GM19468 (cell line): ENCODE results near the gene ZNF575.
A peak's percentile ranks its signal among the peaks of the same experiment; 100 is the strongest.

Experiments used
- ATAC-seq: cut with Tn5 transposase; IDR thresholded peaks from one replicate; pipeline ENCODE4 v1.9.1; 2021; ENCODE audit warnings: mild to moderate bottlenecking, moderate library complexity, moderate number of reproducible peaks; ENCODE audit not compliant: unreplicated experiment; ENCODE audit errors: extremely low read depth

The ZNF575 gene

DNA sequence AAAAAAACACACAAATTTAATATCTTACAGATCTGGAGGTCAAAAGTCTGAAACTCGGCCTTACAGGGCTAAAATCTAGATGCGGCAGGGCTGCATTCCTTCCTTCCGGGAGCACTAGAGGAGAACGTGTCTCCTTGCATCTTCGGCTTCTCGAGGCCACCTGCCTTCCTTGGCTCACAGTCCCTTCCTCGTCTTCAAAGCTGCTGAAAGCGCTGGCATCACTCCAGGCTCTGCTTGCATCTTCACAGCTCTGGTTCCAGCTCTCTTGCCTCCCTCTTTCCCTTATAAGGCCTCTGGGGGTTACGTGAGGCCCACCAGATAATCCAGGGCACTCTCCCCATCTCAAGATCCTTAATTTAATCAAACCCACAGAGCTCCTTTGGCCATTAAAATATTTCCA lies 31.8 kb downstream of the ZNF575 start:
- no peak for ATAC-seq

DNA sequence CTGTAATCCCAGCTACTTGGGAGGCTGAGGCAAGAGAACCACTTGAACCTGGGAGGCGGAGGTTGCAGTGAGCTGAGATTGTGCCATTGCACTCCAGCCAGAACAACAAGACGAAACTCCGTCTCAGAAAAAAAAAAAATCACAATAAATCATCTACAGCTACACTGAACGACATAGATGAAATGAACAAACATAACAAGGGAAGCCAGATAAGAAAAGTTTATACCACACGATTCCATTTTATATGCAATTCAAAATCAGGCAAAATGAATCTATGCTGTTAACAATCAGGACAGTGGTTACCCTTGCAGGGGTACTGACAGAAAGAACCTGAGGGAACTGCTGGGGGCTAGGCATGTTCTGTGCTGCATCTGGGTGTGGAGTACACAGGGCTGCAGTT lies 36.7 kb downstream of the ZNF575 start:
- ATAC-seq: no peak

DNA sequence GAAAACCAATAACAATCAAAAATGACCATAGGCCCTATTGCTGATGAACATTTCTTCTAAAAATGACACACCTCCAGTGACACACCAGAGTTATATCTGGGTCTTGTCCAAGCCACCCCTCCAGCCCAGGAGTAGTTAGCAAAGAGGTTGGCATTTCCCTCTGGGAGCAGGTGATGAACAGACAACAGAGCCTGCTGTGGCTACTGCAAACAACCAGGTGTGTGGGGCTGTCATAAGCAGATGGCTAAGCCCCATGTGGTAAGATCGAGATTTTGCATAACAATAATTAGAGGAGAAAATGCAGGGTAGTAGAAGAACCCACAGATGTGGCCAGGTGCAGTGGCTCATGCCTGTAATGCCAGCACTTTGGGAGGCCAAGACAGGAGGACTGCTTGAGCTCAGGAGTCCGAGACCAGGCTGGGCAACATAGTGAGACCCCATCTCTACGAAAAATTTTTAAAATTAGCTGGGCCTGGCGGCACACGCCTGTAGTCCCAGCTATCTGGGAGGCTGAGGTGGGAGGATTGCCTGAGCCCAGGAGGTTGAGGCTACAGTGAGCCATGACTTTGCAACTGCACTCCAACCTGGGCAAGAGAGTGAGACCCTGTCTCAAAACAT lies 37.3 kb downstream of the ZNF575 start:
- ATAC-seq: no peak

DNA sequence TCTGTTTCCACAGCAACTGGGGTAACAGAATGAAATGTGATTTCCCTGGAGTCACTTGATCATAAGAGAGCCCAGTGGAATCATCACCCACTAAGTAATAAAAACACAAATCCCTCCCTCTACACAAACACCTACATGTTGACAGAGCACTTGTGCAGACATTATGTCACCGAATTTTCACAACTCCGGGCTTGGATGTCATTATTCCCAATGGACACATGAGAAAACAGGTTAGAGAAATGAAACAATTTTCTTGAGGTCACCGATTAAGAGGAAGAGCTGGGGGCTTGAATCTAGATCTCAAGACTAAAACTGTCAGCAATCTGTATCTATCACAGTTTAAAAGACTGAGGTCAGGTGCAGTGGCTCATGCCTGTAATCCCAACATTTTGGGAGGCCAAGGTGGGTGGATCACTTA lies 39.2 kb downstream of the ZNF575 start:
- no peak for ATAC-seq

DNA sequence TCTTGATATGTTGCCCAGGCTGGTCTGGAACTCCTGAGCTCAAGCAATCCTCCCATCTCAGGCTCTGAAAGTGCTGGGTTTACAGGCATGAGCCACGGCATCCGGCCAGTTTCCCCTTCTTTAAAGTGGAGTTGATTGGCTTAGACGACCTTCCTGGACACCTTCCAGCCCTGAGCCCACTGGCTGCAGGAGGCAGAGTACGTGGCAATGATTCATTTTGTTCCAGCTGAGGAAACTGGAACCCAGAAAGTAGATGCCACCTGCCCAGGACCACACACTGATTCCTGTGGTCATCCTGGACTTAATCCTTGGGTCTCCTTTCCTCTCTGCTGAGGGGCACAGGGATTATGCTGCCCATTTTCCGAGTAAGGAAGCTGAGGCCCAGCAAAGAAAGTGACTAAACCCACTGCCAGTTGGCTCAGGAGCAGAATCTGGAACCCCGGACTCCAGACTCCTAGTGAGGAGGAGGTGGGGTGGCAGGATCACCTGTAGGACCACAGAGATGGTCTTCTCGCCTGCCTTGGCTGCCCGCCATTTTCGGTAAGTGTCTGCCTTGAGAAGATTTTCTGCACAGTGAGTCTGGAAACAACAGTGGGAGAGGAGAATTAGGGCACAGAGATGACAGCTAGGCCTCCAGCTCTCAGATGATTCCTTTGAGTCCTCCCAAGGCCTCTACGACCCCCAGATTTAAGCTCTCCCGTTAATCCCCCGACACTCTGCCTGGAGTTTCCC lies 41.6 kb downstream of the ZNF575 start:
- no peak for ATAC-seq

DNA sequence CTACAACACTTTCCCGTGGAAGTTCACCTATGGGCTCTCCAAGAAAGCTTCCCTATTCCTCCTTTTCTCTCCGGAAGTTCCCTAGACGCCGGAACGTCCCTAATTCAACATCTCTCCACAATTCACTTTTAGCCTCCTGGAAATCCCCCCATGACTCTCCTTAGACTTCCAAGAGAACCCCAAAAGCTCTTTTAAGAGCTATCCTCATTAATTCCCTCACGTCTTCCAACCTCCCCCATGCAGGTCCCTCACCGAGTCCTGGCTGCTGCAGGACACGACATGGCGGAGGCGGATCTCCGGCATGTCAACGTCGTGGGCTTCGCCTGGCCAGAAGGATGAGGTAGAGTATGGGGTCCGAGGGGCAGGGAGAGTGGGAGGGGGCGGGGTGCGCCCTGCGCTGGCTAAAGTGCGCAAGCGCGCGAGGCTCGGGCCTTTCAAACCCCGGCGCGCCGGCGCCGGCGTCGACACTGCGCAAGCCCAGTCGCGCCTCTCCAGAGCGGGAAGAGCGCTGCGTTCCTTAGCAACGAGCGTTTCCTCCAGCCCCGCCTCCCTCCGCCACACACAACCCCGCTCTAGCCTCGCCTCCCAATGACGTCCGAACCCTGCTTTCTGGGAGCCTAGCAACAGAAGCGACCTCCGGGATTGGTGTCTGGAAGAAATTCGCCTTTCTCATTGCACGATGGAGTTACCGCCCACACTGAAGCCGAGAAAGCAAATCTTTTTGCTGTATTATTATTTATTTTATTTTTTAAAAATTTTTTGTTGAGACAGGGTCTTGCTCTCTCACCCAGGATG lies 42.4 kb downstream of the ZNF575 start, which contains the start of the genes PINLYP and XRCC1:
TSS of gene PINLYP (plus strand) at position 646 of the 795 bp plus-strand sequence. CDS start 1,391 bp downstream, outside the sequence.
TSS of gene XRCC1 (minus strand) at position 372 of the 795 bp plus-strand sequence. CDS start at position 303, 69 bp downstream.
- ATAC-seq: peak; percentile 88

DNA sequence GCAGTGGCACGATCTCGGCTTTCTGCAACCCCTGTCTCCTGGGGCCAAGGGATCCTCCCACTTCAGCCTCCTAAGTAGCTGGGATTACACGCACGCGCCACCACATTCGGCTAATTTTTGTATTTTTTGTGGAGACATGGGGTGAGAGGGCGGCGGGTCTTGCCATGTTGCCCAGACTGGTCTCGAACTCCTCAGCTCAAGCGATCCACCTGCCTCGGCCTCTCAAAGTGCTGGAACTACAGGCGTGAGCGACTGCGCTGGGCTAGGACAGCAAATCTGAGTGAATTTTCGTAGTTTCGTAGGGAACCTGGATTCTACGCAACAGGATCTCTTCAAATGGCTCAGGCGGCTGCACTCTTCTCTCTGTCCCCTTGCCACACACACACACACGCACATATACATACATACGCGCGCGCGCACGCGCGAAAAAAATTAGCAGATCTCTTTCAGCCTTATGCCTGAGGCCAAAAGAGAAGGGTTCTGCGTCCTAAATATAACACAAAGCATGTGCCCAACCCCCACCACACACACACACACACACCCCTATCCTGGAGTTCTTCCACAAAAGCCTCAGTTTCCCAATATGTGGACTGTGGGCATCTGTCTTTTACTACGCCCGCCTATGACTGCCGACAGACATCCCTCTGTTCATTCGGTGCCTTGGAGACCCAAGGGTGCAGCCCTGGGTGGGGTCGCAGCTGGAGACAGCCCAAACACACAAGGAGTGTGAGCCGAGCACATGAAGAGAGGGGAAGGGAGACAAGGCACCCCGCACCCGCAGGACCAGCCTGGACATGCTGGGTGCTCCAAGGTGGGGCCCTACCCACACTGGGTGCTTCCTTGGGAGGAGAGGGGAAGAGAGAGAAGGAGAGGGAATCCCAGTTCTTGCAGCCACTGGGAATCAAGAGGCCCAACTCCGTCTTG lies 43.2 kb downstream of the ZNF575 start:
- ATAC-seq: no peak

DNA sequence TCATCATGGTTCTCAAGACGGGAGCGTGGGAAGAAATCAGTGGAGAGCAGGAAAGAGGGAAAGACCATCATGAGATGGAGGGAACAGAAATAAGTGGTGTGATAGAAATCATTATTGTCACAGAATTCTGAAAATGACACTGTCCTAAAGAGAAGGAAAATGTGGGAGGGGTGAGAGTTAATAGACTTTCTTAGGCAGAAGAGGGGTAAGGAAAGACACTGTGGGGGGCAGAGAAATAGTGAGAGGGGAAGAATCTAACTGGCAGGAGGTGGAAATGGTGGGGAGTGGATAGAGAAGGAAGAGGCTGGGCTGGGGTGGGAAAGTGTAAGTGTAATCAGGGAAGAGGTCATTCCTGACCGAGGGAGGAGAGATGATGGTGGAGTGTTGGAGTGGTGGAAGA lies 45.8 kb downstream of the ZNF575 start:
- no peak for ATAC-seq

DNA sequence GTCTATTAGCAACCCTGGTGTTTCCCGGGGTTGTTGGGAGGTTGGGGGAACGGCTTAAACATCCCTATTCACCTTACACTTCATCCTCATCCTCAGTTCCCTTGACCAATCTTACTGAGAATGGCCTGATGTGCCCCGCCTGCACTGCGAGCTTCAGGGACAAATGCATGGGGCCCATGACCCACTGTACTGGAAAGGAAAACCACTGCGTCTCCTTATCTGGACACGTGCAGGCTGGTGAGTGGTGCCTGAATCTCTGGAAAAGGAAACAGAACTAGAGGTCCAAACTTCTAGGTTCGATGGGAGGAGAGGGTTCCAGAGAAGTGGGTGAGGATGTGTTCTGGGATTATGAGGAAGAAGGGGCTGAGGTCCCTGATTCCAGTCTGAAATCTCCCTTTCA lies 48.5 kb downstream of the ZNF575 start:
- no peak for ATAC-seq

DNA sequence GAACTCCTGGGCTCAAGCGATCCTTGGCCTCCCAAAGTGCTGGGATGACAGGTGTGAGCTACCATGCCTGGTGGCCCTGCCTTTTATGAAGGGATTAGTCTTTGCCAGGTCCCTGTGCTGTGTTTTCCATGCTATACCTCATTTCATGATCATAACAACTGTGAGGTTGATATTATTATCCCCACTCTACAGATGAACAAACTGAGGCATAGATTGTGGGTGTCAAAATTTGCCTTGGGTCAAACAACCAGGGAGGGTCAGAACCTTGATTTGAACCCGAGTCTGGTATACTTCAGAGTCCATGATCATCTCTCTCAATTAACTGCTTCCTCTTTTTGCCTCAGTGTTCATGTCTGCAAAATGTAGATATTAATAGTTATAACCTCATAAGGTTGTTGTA lies 49.5 kb downstream of the ZNF575 start:
- ATAC-seq: no peak

DNA sequence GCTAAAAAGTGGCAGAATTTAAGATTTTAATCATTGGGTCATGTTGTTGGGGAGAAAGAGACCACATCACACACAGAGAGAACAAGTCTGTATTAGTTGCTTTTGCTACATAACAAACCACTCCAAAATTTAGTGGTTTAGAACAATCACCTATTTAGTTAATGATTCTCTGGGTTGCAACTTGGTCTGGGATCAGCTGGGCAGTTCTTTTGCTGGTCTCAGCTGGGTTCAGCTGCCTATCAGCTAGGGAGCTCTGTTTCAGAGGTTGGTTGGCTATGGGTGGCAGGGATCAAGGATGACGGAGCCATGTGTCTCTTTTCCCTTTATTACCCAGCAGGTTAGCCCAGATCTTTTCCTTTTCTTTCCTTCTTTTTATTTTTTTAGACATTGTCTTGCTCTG lies 51.5 kb downstream of the ZNF575 start:
- no peak for ATAC-seq
